B cell (primary cell): ENCODE data around the gene NFKBIL1. TPM values are rescaled to one million over a fixed set of nuclear protein-coding genes. Genes with fewer than 3 reads are reported as not detected.

Experiments used
- ATAC-seq: fragments of 200-7000 bp; cut with Tn5 transposase; one replicate; pipeline ENCODE4 v1.10.0; 2021; ENCODE audit warnings: low read depth, mild to moderate bottlenecking, moderate number of reproducible peaks, moderate library complexity
- CTCF ChIA-PET: fragments of 350-600 bp; sonication (Branson Sonifier 250); formaldehyde crosslinking; loops from one replicate; lab custom pipeline; 2021; ENCODE audit warnings: antibody characterized with exemption, inconsistent platforms; lab: Charles Lee
- POLR2A ChIA-PET: fragments of 350-600 bp; sonication (Branson Sonifier 250); formaldehyde crosslinking; loops from one replicate; lab custom pipeline; 2021; ENCODE audit warnings: antibody characterized with exemption; lab: Charles Lee
- DNase-seq: peaks from one replicate; pipeline ENCODE4 v3.0.0; 2013
- H2AFZ ChIP-seq: 2 replicates; pipeline ENCODE4 v1.6.1; 2012; ENCODE audit warnings: mild to moderate bottlenecking, low read depth, low read length; ENCODE audit not compliant: insufficient read depth, poor library complexity, severe bottlenecking
- H3K27ac ChIP-seq, 2 donors: 1 replicate in 1 of 2; 2 replicates in 1 of 2; pipeline ENCODE4 v1.5.1; 2012 to 2013; ENCODE audit warnings: low read length in 2 of 2, mild to moderate bottlenecking in 2 of 2, moderate library complexity in 1 of 2
- H3K27me3 ChIP-seq, 4 experiments: fragments of 200-600 bp in 1 of 4; sonication (generic) in 1 of 4; replicated peaks in 1 of 4; 1 replicate in 2 of 4; 2 replicates in 2 of 4; pipeline versions ENCODE4 v1.6.1 to v1.7.0; 2013 to 2016; ENCODE audit warnings: low read length in 3 of 4, mild to moderate bottlenecking in 2 of 4, mixed read lengths in 1 of 4, moderate library complexity in 1 of 4; ENCODE audit not compliant: insufficient read depth in 4 of 4, control insufficient read depth in 3 of 4; ENCODE audit errors: control extremely low read depth in 1 of 4
- H3K36me3 ChIP-seq, 2 experiments: replicated peaks in 1 of 2; 1 replicate in 1 of 2; 2 replicates in 1 of 2; pipeline versions ENCODE4 v1.6.1 to v1.7.1; 2013; ENCODE audit warnings: low read length in 1 of 2; ENCODE audit not compliant: insufficient read depth in 2 of 2, control insufficient read depth in 1 of 2; ENCODE audit errors: control extremely low read depth in 1 of 2, extremely low read depth in 1 of 2
- H3K4me1 ChIP-seq, 2 donors: fragments of 200-600 bp in 1 of 2; sonication (generic) in 1 of 2; 1 replicate in 1 of 2; 2 replicates in 1 of 2; pipeline versions ENCODE4 v1.5.1 to v1.6.1; 2013 to 2017; ENCODE audit warnings: low read length in 2 of 2; ENCODE audit not compliant: control insufficient read depth in 2 of 2, insufficient read depth in 2 of 2
- H3K4me2 ChIP-seq: replicated peaks from 2 replicates; pipeline ENCODE3; 2012; ENCODE audit warnings: mild to moderate bottlenecking, low read depth, low read length; ENCODE audit not compliant: poor library complexity, severe bottlenecking
- H3K4me3 ChIP-seq, 5 experiments: fragments of 200-600 bp in 1 of 5; sonication (generic) in 1 of 5; 1 replicate in 3 of 5; 2 replicates in 2 of 5; pipeline versions ENCODE4 v1.5.1 to v1.7.0; 2011 to 2016; ENCODE audit warnings: low read length in 4 of 5, mild to moderate bottlenecking in 4 of 5, low read depth in 2 of 5, control low read depth in 1 of 5, moderate library complexity in 1 of 5; ENCODE audit not compliant: insufficient read depth in 1 of 5; ENCODE audit errors: control extremely low read depth in 1 of 5, extremely low read depth in 1 of 5
- H3K79me2 ChIP-seq: fragments of 200-600 bp; sonication (generic); one replicate; pipeline ENCODE4 v1.6.0; 2016; ENCODE audit warnings: low read length; ENCODE audit not compliant: control insufficient read depth, insufficient read depth
- H3K9ac ChIP-seq: fragments of 200-600 bp; sonication (generic); 2 replicates; pipeline ENCODE4 v1.6.1; 2017; ENCODE audit warnings: mild to moderate bottlenecking, low read length, moderate library complexity
- H3K9me3 ChIP-seq, 3 donors: one replicate each; pipeline versions ENCODE4 v1.6.1 to v1.7.1; 2013; ENCODE audit warnings: low read length in 2 of 3; ENCODE audit not compliant: control insufficient read depth in 2 of 3, insufficient read depth in 1 of 3; ENCODE audit errors: control extremely low read depth in 1 of 3
- H4K20me1 ChIP-seq: 2 replicates; pipeline ENCODE4 v1.6.0; 2012; ENCODE audit warnings: mild to moderate bottlenecking, low read length; ENCODE audit not compliant: insufficient read depth, control insufficient read depth, poor library complexity, severe bottlenecking
- H3K27ac Mint-ChIP-seq: one replicate; pipeline ENCODE4 v1.8.0; 2021; ENCODE audit warnings: mixed read lengths
- H3K27me3 Mint-ChIP-seq: one replicate; pipeline ENCODE4 v1.8.0; 2021; ENCODE audit warnings: mixed read lengths
- H3K4me1 Mint-ChIP-seq: one replicate; pipeline ENCODE4 v1.8.0; 2021; ENCODE audit warnings: mixed read lengths
- H3K4me3 Mint-ChIP-seq: one replicate; pipeline ENCODE4 v1.8.0; 2021; ENCODE audit warnings: mixed read lengths
- H3K9me3 Mint-ChIP-seq: one replicate; pipeline ENCODE4 v1.8.0; 2022; ENCODE audit warnings: mixed read lengths; ENCODE audit not compliant: insufficient read depth
- CTCF ChIP-seq: fragments of 200-600 bp; IDR thresholded peaks from one replicate; pipeline ENCODE4 v1.8.0; 2022; ENCODE audit warnings: antibody characterized with exemption, mild to moderate bottlenecking
- EZH2 ChIP-seq: IDR thresholded peaks from 2 replicates; pipeline ENCODE4 v1.6.1; 2012; ENCODE audit warnings: borderline replicate concordance, low read depth, mild to moderate bottlenecking, moderate library complexity, low read length; ENCODE audit not compliant: insufficient read depth, poor library complexity, severe bottlenecking
- WGBS: methylation state at CpG from one replicate; pipeline ENCODE4 v1.1.5; 2013; ENCODE audit warnings: missing lambda C conversion rate; ENCODE audit not compliant: insufficient coverage; 5-methylcytosine and 5-hydroxymethylcytosine counted together
- intact Hi-C: fragments of 100-400 bp; cut with micrococcal nuclease; formaldehyde crosslinking; loops from one replicate; pipeline ENCODE4 v1.10.0; 2022
- polyA minus RNA-seq: library from RNA; depleted of rRNA, polyadenylated mRNA; stranded (reverse); fragments of >200 nt; gene quantifications from 2 replicates; pipeline ENCODE4 v1.2.3, GENCODE V29; 2012
- polyA plus RNA-seq: library from polyadenylated mRNA; depleted of rRNA; stranded (reverse); fragments of >200 nt; gene quantifications from 2 replicates; pipeline ENCODE4 v1.2.3, GENCODE V29; 2012
- total RNA-seq, 2 donors: library from RNA; stranded (reverse); fragments of 120-200 nt in 1 of 2; gene quantifications; 1 replicate in 1 of 2; 2 replicates in 1 of 2; pipeline versions ENCODE4 v1.2.3 to v1.2.4, GENCODE V29; 2013 to 2022

Gene NFKBIL1, protein sequence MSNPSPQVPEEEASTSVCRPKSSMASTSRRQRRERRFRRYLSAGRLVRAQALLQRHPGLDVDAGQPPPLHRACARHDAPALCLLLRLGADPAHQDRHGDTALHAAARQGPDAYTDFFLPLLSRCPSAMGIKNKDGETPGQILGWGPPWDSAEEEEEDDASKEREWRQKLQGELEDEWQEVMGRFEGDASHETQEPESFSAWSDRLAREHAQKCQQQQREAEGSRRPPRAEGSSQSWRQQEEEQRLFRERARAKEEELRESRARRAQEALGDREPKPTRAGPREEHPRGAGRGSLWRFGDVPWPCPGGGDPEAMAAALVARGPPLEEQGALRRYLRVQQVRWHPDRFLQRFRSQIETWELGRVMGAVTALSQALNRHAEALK
- total RNA-seq (17.8 and 18.4 TPM in 2 replicates), polyA plus RNA-seq (6.4 and 10.3 TPM in 2 replicates), polyA minus RNA-seq (17.8 and 21.2 TPM in 2 replicates)
- total RNA-seq (2013), result 9.3 TPM

DNA sequence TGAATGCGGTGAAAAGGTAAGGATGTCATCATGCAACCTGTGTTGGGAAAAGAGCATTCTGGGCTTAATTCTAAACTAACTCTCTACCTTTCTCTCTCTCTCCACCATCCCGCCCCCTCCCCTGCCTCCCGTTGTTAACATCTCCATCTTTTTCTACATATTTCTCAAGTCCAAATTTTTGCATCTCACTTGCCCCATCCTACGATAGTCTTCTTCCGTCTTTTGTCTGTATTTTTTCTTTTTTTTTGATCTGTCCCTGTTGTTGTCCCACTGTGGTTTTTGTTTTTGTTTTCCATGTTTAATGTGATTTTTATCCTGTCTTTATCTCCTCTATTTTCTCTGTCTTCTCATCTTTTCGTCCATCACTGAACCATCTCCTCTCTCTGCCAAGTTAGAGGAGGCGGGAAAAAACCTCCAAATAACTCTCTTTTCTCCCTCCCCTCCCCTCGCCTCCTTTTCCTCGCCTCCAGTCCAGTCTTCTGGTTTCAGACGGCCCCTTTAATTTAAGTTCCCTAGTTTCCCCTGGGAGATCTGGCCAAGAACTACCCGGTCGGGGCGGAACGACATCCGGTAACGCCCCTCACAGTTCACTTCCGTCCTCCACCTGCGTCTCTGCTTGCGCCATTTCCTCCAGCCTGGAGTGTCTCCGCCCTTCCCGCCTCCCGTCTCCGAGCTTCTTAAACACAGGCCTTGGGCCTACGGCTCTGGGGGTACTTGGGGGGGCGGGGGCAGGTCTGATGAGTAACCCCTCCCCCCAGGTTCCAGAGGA lies at the start of gene NFKBIL1:
Gene NFKBIL1 (plus strand): TSS at position 651 of the 769 bp plus-strand sequence. CDS start 87 bp downstream, at position 738.
- Mint-ChIP-seq H3K4me3 (peak within 1 kb of the TSS; percentile 87), H3K27ac (peak within 1 kb of the TSS; percentile 88), H3K4me1 (peaks cover 48% of the 10 kb centered on the region), H3K27me3 (no peaks in the 10 kb centered on the region), H3K9me3 (no peaks in the 10 kb centered on the region)
- peak; percentile 84 for ATAC-seq
- Histone ChIP-seq H3K4me2 (peak within 1 kb of the TSS; percentile 88), H3K4me1 (peaks cover 30 to 53% of the 10 kb centered on the region in 2 donors), H3K9me3 (peaks cover 0 to 3% (median 0%) of the 10 kb centered on the region in 3 donors), H3K27ac (peak within 1 kb of the TSS; percentile 80 to 83), H2AFZ (peak within 1 kb of the TSS; percentile 61), H4K20me1 (no peaks in the 10 kb centered on the region), H3K4me3 (peak within 1 kb of the TSS; percentile 40 to 69 (median 56)), H3K27me3 (no peaks in the 10 kb centered on the region), H3K36me3 (peaks cover 0 to 3% of the 10 kb centered on the region in 2 experiments), H3K9ac (peak within 1 kb of the TSS; percentile 70), H3K79me2 (peaks cover 34% of the 10 kb centered on the region)
- peak; percentile 96 for DNase-seq
- under 1% methylated on average over 15 of the region's 25 CpGs for WGBS
- intact Hi-C loops, result loop anchor here (1.0 to 2.0 kb wide), 7 partner anchors 14 to 608 kb away; partner anchors contain the start of genes EHMT2, PPT2 and PRRC2A
- TF ChIP-seq EZH2, result no peak
- peak; percentile 50 for TF ChIP-seq CTCF
- ChIA-PET CTCF (interaction anchor here (0.7 to 29.4 kb wide), 10 partner anchors 20 to 405 kb away, joined by 3 to 2241 read pairs (median 6); partner anchors contain the start of genes C6orf47, LST1, LTA and LTB), POLR2A (interaction anchor here (0.6 to 42.6 kb wide), 11 partner anchors 9 to 316 kb away, joined by 3 to 1450 read pairs (median 4); partner anchors contain the start of genes LST1, LTA, LTB and NCR3)
